Endometrium (tissue), 2 donors: ENCODE data around the gene ATG13.
"Not testable (repeated sequence)": the region's sequence is repeated elsewhere in the genome, so short reads cannot be mapped to it uniquely, and the experiment has no call there.

ENCODE experiments used
- FAIRE-seq: peaks from 2 replicates; lab custom pipeline; 2012; peaks lifted over from hg19 to GRCh38; lab: Jason Lieb, UNC
- donor health status: control.
- donor health status: control.

Gene ATG13

DNA sequence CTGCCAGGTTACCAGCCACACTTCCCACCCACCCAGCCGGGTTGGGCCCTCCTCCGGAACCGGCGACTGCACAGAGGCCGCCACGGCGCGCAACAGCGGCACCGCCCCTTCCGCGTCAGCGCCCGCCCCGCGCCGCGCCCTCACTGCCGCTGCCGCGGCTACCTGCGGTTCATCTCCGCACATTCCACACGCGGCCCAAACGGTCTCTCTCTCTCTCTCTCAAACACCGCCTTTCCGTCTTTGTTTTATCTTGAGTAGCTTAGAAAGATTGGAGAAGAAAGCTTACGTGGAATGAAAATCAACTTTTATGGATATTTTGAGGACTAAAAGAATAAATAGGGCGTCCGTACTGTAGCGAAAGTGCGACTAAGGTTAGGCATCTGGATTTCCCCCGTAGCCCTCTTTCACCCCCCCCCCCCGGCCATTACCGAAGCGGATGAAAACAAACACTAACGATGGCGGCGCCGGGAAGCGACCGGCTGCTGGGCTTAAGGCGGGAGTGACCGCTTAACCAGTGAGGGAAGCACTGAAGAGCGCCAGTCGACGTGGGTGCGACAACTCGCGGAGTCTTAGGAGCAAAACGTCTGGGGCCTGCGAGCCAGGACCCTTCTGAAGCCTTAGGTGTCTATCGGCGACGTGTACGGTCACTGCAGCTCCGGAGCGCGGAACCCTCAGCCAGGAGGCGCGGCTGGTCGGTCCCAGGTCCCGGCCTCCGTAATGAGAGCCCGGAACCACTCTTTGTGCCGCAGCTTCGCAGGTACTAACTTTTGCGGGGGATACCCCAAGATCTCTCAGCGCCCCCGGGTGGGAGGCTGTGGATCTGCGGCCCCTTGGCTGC, at the start of gene ATG13, which contains the start of gene HARBI1:
TSS of gene ATG13 (plus strand) at position 420 of the 838 bp plus-strand sequence. CDS start 26,739 bp downstream, outside the sequence.
TSS of gene HARBI1 (minus strand) at position 94 of the 838 bp plus-strand sequence. CDS start 990 bp downstream, outside the sequence.
- no peak for FAIRE-seq

DNA sequence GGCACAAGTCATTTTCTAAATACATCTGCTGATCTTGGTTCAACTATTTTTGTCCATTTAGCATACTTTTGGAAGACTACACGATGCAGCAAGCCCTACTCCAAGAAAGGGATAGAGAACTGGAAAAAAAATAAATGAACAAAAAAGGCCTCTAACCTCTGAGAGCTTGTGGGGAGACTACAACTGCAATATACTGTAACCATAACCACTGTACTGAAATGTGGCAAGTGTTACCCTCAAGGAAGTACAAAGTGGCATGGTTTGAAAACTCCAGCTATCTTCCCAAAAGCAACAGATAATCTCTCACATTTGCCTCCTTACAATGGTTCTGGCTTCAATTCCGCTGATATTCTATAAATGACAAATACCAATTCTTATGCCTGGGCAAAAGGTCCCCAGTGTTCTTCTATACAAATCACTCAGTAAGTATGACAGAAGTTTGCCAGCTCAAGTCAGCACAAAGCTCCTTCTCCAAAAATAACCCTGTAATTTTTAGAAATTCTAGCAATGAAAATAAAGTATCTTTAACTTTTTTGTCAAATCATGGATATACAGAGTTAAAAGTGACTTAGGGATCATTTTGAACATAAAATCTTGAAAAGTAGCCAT, 46.5 kb upstream of the ATG13 start:
- no peak for FAIRE-seq

DNA sequence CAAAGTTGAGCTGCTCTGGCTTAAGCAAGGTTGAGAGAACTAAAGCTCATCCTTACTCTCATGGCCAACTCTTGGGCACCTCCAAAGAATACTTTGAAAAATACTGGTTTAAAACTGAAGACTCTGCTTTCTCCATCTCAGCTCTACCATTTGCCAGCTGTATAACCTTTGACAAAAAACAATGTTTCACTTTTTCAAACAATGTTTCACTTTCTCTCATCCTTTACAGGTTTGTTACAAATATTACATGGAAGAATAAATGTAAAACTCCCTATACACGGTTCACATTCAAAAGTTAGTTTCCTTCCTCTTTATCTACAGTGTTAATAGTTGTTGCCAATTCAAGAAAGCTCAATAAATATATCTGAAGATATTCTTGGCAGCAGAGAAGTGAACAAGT, 42.7 kb upstream of the ATG13 start:
- no peak for FAIRE-seq

DNA sequence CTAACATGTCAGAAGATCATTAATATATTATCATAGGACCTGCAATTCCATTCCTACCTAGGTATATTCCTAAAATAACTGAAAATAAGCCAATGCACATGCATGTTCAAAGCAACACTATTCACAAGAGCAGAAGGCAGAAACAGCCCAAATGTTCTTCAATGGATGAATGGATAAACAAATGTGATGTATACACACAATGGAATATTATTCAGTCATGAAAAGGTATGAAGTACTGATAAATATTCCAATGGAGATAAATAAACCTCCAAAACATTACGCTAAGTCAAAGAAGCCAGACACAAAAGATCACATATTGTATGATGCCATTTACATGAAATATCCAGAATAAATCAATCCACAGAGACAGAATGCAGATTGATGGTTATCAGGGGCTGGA, 40.3 kb upstream of the ATG13 start:
- no peak for FAIRE-seq

DNA sequence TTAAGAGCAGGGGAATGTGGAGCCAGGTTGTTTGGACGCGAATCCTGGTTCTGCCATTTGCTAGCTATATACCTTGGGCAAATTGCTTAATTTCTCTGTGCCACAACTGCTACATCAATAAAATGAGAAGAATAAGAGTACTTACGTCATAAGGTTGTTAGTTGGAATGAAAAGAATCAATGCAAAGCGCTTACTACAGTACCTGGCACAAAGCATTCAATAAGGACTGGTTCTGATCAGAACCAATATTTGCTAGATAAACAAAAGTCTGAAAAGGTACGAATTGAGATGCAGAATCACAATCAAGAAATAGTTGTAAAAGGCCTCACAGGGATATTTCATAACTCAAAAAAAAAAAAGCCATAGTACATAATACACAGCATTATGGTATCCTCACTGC, 34.8 kb upstream of the ATG13 start:
- no peak for FAIRE-seq

DNA sequence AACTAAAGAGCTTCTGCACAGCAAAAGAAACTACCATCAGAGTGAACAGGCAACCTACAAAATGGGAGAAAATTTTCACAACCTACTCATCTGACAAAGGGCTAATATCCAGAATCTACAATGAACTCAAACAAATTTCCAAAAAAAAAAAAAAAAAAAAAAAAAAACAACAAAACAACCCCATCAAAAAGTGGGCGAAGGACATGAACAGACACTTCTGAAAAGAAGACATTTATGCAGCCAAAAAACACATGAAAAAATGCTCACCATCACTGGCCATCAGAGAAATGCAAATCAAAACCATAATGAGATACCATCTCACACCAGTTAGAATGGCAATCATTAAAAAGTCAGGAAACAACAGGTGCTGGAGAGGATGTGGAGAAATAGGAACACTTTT, 33.8 kb upstream of the ATG13 start:
- not testable (repeated sequence) for FAIRE-seq

DNA sequence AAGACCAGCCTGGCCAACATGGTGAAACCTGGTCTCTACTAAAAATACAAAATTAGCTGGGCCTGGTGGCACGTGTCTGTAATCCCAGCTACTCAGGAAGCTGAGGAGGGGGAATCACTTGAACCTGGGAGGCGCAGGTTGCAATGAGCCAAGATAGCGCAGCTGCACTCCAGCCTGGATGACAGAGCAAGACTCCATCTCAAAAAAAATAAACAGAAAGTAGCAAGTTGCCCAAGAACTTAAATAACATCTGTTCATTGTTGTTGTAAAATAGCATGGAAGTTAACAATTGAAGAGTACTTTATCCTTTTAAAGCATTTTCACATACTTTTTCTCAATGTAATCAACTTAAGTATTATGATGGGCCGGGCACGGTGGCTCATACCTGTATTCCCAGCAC, 29.2 kb upstream of the ATG13 start:
- no peak for FAIRE-seq

DNA sequence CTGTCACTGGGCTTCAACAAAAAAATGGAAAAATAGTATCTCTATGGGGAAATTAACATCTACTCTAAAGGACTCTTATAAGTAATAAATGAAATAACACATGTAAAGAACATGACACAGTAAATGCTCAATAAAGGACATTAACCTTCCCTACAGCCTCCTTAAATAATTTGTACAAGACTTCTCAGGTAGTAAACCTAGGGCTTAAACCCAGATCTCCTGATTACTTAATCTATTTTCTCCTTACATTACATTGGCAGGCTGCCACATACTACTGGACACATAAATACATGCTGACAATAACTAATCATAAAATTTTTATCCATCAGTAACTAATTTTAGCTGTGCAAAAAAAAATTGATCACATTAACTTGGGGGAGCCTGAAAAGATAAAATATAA, 28.4 kb upstream of the ATG13 start:
- no peak for FAIRE-seq

DNA sequence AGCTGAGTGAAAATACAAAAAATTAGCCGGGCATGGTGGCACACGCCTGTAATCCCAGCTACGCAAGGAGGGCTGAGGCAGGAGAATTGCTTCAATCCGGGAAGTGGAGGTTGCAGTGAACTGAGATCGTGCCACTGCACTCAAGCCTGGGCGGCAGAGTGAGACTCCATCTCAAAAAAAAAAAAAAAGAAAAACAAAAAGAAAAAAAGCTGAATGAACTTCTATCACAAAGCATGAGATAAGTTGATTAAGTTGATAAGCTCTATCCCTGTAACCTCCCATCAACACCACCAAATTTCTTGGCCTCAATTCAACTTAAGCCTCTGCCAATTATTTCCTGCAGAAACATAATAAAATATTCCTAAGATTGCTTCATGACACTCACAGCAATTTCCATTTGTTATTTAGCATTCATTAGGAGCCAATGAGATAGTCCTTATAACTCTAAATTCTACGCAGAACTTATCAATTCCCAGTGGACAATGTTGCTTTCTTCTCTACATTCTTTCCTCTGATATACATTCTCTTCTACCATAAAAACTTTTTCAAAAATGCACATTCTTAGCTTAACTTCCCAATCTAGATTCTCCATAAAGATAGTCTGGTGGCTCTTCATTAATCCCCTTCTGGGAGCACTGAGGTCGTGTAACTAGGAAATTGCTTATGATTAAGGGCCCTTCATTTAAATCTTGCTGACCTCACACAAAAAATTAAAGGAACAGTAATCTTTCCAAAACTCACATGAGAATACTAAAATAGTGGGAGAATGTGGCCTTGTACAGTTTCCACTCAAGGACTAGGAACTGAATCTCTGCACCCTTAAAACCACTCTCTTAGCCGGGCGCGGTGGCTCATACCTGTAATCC, 26.4 kb upstream of the ATG13 start:
- no peak for FAIRE-seq

DNA sequence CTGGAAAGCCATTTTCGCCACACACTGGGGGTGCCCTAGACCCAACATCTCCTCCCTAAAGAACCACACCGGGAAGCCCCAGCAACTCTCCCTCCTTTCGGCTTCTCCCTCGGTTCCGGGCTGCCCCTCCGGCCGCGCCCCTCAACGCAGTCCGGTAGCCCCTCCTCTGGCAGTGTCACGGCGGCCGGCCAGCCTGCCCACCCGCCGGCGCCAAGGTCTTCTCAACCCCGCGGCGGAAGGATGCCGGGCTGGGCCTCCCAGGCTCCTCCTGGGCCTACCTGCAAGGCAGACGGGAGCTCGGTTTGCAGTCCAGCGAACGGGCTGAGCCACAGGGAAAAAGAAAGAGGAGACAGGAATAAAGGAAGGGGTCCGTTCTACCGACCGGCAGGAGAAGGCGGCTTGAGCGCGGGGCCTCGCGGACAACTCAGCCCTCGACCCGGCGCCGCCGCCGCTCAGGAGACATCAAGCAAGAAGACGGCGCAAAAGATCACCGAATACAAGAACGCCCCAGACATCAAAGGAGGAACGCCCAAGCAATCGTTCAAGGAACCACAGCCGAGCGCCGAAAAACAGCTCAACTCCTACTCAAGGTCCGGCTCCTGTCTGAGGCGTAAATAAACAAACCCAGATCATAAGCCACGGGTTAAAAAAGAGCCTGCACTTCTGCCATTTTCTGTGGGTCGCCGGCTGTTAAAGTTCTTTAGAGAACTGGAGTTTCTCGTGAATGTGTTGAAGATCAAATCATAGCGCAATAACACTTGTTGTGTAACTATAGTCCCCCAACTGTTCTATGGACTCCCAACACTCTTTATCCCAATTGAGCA, 23.6 kb upstream of the ATG13 start, which contains the start of gene AMBRA1:
TSS of gene AMBRA1 (minus strand) at position 474 of the 824 bp plus-strand sequence. CDS start 45,643 bp downstream, outside the sequence.
- FAIRE-seq = no peak

DNA sequence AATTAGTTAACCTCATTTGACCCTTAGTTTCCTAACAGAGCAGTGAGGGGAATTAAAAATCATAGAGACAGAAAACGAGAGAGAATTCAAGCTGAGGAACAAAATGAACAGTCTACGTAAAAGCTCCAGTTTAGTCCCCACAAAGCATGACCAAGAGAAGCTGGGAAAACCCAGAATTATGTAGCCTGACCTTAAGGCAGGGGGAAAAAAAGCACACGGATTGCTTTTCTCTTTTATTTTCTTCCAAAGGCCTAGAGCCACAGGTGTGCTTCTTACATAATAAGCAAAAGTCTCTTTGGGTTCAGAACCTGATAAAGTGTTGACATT, 23.0 kb upstream of the ATG13 start:
- FAIRE-seq = no peak

DNA sequence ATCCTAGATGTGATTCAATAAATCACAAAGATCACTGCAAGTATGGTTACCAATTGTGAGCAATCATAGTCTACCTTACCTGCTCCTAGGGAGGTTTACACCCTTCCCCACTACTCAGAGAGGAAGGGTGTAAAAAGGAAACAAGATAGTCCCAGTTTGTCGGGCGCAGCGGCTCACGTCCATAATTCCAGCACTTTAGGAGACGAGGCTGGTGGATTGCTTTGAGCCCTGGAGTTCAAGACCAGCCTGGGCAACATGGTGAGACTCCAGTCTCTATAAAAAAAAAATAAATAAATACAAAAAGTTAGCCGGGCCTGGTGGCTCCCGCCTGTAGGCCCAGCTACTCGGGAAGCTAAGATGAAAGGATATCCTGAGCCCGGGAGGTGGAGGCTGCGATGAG, 22.6 kb upstream of the ATG13 start:
- FAIRE-seq = no peak

DNA sequence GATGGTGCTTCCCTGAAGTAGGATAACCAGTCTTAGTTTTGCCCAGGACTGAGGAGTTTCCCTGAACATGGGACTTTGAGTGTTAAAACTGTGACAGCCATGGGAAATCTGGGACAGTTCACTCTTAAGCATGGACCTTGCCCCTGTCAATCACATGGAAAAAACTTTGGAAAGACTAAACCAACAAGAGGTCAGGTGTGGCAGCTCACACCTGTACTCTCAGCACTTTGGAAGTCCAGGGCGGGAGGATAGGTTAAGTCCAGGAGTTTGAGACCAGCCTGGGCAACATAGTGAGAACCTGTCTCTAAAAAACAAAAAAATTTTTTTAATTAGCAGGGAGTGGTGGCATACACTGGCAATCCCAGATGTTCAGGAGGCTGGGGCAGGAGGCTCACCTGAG, 20.2 kb upstream of the ATG13 start:
- FAIRE-seq = no peak

DNA sequence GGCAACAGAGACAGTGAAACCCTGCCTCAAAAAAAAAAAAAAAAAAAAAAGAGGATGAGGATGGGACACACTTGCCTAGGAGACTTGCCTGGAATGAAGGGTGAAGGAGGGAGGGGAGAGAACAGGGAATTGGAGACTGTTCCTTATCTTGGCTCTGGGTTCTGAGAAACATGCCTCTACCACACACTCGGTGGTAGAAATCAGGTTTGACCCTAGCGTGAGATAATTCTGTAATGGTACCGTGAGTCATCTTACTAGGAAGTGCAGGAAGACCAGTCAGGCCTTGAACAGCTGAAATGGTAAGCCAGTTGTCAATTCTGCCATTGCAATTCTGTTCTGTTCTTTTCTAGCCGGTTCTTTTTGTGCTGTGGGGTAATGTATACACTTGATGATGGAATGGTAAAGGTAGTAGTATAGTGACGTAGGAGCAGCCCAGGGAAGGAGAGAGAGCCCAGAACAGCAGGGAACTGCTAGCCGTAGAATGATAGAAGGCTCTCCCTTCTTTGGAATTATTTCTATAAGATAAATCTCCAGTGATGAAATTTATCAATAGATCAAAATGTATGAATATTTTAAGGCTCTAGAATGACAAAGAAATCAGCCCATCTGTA, 19.6 kb upstream of the ATG13 start:
- FAIRE-seq = no peak

DNA sequence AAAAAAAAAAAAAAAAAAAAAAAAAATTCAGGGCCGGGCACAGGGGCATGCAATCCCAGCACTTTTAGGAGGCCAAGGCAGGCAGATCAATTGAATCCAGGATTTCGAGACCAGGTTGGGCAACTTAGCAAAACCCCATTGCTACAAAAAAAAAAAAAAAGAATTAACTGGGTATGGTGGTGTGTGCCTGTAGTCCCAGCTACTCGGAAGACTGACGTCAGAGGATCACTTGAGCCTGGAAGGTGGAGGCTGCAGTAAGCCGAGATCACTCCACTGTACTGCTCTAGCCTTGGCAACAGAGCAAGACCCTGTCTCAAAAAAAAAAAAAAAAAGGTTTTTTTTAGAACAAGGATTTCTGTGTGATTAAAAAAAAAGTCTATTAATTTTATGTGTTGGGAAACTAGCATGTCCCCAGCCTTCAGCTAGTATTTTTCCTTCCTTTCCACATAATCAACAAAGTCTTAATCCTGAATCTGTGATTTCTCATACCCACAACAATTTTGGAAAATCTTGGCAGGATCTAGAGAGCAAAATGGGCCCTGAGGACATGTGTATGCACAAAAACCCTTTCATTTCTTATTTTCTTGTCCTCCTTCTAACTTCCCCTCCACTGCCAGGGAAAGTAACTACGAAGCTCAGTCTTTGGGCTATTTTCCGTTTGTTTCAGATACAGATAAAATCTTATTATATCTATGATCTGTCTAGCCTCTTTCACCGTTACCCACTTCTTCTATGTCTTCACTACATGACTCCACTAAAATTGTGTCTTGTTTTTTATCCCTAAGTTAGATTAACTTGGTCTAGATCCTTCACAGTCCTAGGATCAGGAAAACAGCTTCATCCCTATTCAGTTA, 17.8 kb upstream of the ATG13 start:
- FAIRE-seq = no peak

DNA sequence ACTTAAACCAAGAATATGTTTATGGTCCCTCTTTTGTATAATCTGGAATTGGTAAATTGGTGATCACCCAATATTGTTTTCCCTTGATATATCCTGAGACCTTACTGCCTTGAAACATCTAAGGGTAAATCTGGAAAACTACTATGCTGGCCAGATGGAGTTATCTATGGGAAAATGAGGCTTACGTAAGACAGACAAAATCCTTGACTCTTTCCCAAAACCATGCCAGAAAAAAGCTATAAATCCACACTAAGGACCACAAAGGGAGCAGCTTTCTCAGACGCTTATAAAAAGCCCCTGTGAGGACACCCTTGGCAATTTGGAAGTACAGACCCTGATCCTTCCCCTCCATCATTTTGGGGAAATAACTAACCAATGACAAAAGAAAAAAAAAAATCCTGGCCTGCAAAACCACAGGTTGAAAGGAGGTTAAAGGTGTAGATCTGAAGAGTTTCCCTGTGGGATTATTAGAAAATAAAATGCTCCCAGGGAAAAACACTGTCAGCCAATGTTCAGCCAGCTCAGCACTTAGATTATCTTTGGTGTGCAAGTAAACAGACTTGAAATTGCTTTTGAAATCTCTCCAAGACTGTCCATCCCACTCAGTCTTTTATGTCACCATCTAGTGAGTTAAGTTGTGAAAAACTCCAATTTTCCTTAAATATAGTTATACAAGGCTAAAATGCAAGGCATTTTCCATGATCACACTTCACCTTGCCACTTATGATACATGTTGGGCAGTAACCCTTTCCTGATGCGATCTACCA, 17.0 kb upstream of the ATG13 start:
- no peak for FAIRE-seq

DNA sequence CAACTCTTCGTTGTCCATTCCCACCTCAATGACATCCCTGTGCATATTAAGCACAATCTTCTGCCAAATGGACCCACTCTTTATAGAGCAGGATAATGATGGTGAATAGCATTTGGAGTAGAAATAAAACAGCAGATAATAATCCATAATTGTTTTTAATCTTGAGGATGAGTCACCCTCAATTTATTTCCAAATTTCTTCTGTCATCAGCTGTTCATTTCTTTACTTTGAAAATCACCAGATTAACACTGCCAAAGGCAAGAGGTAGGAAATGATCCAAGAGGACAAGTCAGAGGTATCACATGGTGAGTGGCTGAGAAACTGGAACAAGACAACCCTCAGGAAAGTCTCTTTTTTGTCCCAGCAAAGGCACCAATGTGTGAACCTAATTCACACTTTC, 16.2 kb upstream of the ATG13 start:
- FAIRE-seq = no peak

DNA sequence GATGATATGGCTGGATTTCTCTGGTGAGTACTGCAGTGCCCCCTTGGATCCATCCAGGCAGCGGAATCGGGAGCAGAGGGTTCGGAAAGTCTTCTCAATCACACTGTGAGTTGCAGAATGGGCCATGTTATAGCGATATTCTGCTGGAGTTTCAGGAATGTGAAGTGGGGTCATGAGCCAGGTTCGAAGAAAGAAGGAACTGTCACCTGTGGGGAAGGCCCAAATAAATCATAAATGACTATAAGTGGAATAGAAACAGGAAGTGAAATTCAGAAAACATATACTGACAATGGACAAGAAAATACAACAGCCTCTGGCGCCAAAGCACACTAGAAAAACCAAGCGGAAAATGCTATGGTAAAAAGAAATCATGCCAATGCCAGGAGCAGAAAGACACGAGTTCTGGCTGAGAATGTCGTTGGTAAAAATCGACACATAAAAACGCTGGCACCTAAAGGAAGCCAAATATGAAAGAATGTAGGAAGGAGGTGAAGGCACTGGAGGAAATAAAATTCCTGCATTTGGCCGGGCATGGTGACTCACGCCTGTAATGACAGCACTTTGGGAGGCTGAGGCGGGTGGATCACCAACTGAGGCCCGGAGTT, 13.5 kb upstream of the ATG13 start:
- FAIRE-seq = no peak

DNA sequence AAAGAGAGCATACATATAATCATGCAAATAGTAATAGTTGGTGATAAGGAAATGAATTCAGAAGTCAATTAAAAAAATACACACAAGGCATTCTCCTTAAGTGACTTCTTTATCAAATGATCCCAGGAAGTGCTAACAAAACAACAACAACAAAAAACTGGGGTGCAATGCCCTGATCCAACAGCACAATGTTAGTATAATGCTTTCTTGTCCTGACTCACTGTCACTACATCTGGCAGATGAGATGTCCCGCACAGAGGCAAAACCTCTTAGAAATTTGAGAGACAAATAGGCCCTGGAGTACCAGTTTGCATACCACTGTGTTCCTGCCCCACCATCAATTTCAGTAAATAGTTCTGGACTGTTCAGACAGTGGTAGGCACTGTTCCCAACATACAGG, 12.6 kb upstream of the ATG13 start:
- no peak for FAIRE-seq
